NCI-H128 (cell line): ENCODE results near the gene FAM50B.

Experiments used
- DNase-seq: peaks from one replicate; lab custom pipeline; 2025; ENCODE audit not compliant: unreplicated experiment; lab: John Stamatoyannopoulos, UW

The FAM50B gene

GRCh38 chr6:3892603-3893002, 43.4 kb downstream of the FAM50B start:
- no peak for DNase-seq

GRCh38 chr6:3893487-3893886, 44.3 kb downstream of the FAM50B start:
- no peak for DNase-seq

- DNase-seq, result no peak
Observed at GRCh38 chr6:3893917-3894316, 44.7 kb downstream of the FAM50B start.

GRCh38 chr6:3894590-3895311, 45.6 kb downstream of the FAM50B start:
- no peak for DNase-seq

GRCh38 chr6:3895312-3895653, 46.1 kb downstream of the FAM50B start:
- DNase-seq, result no peak

GRCh38 chr6:3895805-3896204, 46.6 kb downstream of the FAM50B start:
- no peak for DNase-seq

- no peak for DNase-seq
Observed at GRCh38 chr6:3898265-3898994, 49.3 kb downstream of the FAM50B start.

GRCh38 chr6:3899061-3899460, 49.9 kb downstream of the FAM50B start:
- DNase-seq, result no peak

GRCh38 chr6:3899970-3900439, 50.8 kb downstream of the FAM50B start:
- no peak for DNase-seq
